Activated gamma-delta T cell treated with Interleukin-2 at 50 U/mL for 16 hours (primary cell): ENCODE measurements around the gene TANGO2.

Experiments used
- DNase-seq: peaks from one replicate; pipeline ENCODE4 v3.0.0-alpha.2; 2020

The TANGO2 gene

GRCh38 chr22:20110359-20110985 is 89.6 kb downstream of the TANGO2 start:
- DNase-seq, result no peak

- peak; percentile 37 for DNase-seq
These were observed 90.3 kb downstream of the TANGO2 start for GRCh38 chr22:20111045-20111688.

GRCh38 chr22:20111689-20112622 is 91.0 kb downstream of the TANGO2 start:
- no peak for DNase-seq

- no peak for DNase-seq
These were observed 92.0 kb downstream of the TANGO2 start for GRCh38 chr22:20112623-20113511.

- no peak for DNase-seq
These were observed 92.8 kb downstream of the TANGO2 start for GRCh38 chr22:20113551-20114310.

GRCh38 chr22:20114506-20115475 is 93.9 kb downstream of the TANGO2 start:
- no peak for DNase-seq

GRCh38 chr22:20115691-20116375 is 94.9 kb downstream of the TANGO2 start, which contains the start of gene RANBP1:
RANBP1 (plus strand) TSS chr22:20116104; CDS start chr22:20116185, 81 bp downstream.
- no peak for DNase-seq

- DNase-seq, result no peak
These were observed 95.6 kb downstream of the TANGO2 start for GRCh38 chr22:20116376-20116950.
